Stromal cell of bone marrow (primary cell): ENCODE measurements around the gene NEU4.

Source experiments
- DNase-seq: peaks from one replicate; pipeline ENCODE4 v3.0.0-alpha.2; 2012; ENCODE audit warnings: low read depth

Gene NEU4

GRCh38 chr2:241853651-241854341 is 44.8 kb downstream of the NEU4 start:
- DNase-seq: no peak

GRCh38 chr2:241854342-241855244 is 45.6 kb downstream of the NEU4 start:
- DNase-seq: no peak

GRCh38 chr2:241855245-241855887 is 46.4 kb downstream of the NEU4 start:
- no peak for DNase-seq

- no peak for DNase-seq
These were observed 47.0 kb downstream of the NEU4 start for GRCh38 chr2:241855888-241856422.

GRCh38 chr2:241857041-241857541 is 48.1 kb downstream of the NEU4 start:
- no peak for DNase-seq

- DNase-seq: no peak
These were observed 48.7 kb downstream of the NEU4 start for GRCh38 chr2:241857572-241858121.

- DNase-seq: no peak
These were observed 49.4 kb downstream of the NEU4 start, which contains the start of gene PDCD1 for GRCh38 chr2:241858206-241859016. PDCD1 (minus strand) TSS chr2:241858894; CDS start chr2:241858838, 56 bp downstream.

- no peak for DNase-seq
These were observed 50.0 kb downstream of the NEU4 start for GRCh38 chr2:241859017-241859435.

GRCh38 chr2:241859436-241860183 is 50.6 kb downstream of the NEU4 start:
- peak; percentile 29 for DNase-seq

GRCh38 chr2:241860184-241861078 is 51.4 kb downstream of the NEU4 start:
- no peak for DNase-seq

- no peak for DNase-seq
These were observed 52.3 kb downstream of the NEU4 start for GRCh38 chr2:241861264-241861663.

GRCh38 chr2:241862093-241862492 is 53.1 kb downstream of the NEU4 start:
- DNase-seq: no peak

- DNase-seq: no peak
These were observed 54.0 kb downstream of the NEU4 start for GRCh38 chr2:241862775-241863535.

- no peak for DNase-seq
These were observed 54.6 kb downstream of the NEU4 start for GRCh38 chr2:241863536-241863954.

- DNase-seq: no peak
These were observed 55.3 kb downstream of the NEU4 start for GRCh38 chr2:241864168-241864849.

GRCh38 chr2:241864850-241865213 is 55.8 kb downstream of the NEU4 start:
- DNase-seq: no peak

- no peak for DNase-seq
These were observed 56.5 kb downstream of the NEU4 start for GRCh38 chr2:241865416-241865956.
